ENCODE data around the gene BRD9.
"Not testable (repeated sequence)": the region's sequence is repeated elsewhere in the genome, so short reads cannot be mapped to it uniquely, and the experiment has no call there.

Gene BRD9

GRCh38 chr5:856531-857425 is 35.8 kb downstream of the BRD9 start:
- peak; percentile 21 for DNase-seq (ENCODE audit: low read depth)

GRCh38 chr5:855771-856530 is 36.6 kb downstream of the BRD9 start:
- peak; percentile 21 for DNase-seq (ENCODE audit: low read depth)

DNA sequence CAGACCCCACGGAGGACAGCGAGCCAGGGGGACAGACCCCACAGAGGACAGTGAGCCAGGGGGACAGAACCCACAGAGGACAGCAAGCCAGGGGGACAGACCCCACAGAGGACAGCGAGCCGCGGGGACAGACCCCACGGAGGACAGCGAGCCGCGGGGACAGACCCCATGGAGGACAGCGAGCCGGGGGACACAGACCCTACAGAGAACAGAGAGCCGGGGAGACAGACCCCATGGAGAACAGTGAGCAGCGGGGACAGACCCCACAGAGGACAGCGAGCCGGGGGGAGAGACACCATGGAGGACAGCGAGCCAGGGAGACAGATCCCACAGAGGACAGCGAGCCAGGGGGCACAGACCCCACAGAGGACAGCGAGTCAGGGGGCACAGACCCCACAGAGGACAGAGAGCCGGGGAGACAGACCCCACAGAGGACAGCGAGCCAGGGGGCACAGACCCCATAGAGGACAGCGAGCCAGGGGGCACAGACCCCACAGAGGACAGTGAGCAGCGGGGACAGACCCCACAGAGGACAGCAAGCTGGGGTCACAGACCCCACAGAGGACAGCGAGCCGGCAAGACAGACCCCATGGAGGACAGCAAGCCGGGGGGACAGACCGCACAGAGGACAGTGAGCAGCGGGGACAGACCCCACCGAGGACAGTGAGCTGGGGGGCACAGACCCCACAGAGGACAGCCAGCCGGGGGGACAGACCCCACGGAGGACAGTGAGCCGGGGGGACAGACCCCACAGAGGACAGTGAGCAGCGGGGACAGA is 37.4 kb downstream of the BRD9 start:
- DNase-seq (ENCODE audit: low read depth), result no peak

DNA sequence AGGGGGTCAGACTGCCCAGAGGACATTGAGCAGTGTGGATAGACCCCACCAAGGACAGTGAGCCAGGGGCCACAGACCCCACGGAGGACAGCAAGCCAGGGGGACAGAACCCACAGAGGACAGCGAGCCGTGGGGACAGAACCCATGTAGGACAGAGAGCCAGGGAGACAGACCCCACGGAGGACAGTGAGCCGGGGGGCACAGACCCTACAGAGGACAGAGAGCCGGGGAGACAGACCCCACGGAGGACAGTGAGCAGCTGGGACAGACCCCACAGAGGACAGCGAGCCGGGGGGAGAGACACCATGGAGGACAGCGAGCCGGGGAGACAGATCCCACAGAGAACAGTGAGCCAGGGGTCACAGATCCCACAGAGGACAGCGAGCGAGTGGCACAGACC is 38.4 kb downstream of the BRD9 start:
- no peak for DNase-seq (ENCODE audit: low read depth)

DNA sequence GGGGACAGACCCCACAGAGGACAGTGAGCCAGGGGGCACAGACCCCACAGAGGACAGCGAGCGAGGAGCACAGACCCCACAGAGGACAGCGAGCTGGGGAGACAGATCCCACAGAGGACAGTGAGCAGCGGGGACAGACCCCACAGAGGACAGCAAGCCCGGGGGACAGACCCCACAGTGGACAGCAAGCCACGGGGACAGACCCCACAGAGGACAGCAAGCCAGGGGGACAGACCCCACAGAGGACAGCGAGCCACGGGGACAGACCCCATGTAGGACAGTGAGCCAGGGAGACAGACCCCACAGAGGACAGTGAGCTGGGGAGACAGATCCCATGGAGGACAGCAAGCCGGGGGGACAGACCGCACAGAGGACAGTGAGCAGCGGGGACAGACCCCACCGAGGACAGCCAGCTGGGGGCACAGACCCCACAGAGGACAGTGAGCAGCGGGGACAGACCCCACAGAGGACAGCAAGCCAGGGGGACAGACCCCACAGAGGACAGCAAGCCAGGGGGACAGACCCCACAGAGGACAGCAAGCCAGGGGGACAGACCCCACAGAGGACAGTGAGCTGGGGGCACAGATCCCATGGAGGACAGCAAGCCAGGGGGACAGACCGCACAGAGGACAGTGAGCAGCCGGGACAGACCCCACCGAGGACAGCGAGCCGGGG is 39.0 kb downstream of the BRD9 start:
- DNase-seq (ENCODE audit: low read depth), result not testable (repeated sequence)

DNA sequence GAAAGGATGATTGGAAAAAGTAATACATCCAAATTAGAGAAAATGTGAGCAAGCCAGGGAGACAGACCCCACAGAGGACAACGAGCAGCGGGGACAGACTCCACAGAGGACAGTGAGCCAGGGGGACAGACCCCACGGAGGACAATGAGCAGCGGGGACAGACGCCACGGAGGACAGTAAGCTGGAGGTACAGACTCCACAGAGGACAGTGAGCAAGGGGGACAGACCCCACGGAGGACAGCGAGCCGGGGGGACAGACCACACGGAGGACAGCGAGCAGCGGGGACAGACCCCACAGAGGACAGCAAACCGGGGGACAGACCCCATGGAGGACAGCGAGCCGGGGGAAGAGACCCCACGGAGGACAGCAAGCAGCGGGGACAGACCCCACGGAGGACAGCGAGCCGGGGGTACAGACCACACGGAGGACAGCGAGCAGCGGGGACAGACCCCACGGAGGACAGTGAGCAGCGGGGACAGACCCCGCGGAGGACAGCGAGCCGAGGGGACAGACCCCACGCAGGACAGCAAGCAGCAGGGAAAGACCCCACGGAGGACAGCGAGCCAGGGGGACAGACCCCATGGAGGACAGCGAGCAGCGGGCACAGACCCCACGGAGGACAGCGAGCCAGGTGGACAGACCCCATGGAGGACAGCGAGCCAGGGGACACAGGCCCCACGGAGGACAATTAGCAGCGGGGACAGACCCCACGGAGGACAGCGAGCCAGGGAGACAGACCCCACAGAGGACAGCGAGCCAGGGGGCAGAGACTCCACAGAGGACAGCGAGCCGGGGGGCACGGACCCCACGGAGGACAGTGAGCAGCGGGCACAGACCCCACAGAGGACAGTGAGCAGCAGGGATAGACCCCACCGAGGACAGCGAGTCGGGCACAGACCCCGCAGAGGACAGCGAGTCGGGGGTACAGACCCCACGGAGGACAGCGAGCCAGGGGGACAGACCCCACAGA is 39.9 kb downstream of the BRD9 start:
- DNase-seq (ENCODE audit: low read depth), result no peak

- DNase-seq (ENCODE audit: low read depth), result no peak
These were observed 40.6 kb downstream of the BRD9 start for GRCh38 chr5:852018-852417.

DNA sequence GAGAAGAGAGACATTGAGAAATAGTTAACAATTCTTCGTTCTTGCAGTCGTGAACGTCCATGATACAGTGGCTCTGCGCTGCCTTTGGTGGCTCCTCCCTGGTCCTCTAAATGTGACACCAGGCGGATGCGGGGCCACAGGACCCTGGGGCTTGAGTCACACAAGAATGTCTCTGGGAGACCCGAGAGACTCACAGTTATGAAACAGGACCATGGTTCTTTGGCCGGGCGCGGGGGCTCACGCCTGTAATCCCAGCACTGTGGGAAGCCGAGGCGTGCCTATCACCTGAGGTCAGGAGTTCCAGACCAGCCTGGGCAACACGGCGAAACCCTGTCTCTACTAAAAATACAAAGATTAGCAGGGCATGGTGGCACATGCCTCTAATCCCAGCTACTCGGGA is 41.0 kb downstream of the BRD9 start:
- DNase-seq (ENCODE audit: low read depth), result no peak

- no peak for DNase-seq (ENCODE audit: low read depth)
These were observed 41.5 kb downstream of the BRD9 start for GRCh38 chr5:851076-851475.

- DNase-seq (ENCODE audit: low read depth), result no peak
These were observed 42.0 kb downstream of the BRD9 start, which contains the start of gene ZDHHC11 for GRCh38 chr5:850511-851006. Gene ZDHHC11 (minus strand): TSS chr5:850986. CDS start chr5:850602, 384 bp downstream.

- no peak for DNase-seq (ENCODE audit: low read depth)
These were observed 42.8 kb downstream of the BRD9 start for GRCh38 chr5:849651-850301.

DNA sequence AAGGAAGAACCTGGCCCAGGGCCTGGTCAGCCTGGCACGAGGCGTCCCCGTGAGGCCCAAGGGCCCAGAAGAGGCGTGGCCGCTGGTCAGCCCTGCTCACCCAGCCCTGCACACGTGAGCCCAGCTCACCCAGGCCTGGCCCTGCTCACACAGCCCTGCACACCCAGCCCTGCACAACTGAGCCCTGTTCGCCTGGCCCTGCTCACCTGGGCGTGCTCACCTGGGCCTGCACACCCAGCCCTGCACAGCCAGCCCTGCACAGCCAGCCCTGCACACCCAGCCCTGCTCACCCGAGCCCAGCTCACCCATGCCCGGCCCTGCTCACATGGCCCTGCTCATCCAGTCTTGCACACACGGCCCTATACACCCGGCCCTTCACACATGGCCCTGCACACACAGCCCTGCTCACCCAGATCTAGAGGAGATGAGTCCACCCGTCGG is 43.9 kb downstream of the BRD9 start:
- DNase-seq (ENCODE audit: low read depth), result no peak

DNA sequence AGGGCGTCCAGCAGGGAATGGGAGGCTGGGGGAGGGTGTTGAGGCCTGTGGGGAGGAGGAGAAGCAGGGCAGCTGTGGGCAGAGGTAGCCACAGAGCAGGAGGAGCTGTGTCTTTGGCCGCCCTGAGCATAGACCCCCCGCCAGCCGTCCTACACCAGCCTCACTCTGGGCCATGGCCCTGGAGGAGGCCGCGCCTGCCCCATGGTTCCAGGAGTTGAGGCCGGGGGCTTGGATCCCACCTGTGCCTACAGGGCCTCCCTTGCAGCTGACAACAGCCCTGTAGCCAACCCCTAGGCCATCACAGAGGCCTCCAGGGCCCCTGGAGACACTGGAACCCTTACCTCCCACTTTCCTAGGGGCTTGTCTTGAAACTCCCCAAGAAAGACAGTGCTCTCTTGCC is 44.9 kb downstream of the BRD9 start:
- DNase-seq (ENCODE audit: low read depth), result not testable (repeated sequence)

- not testable (repeated sequence) for DNase-seq (ENCODE audit: low read depth)
These were observed 45.4 kb downstream of the BRD9 start for GRCh38 chr5:847212-847611.

DNA sequence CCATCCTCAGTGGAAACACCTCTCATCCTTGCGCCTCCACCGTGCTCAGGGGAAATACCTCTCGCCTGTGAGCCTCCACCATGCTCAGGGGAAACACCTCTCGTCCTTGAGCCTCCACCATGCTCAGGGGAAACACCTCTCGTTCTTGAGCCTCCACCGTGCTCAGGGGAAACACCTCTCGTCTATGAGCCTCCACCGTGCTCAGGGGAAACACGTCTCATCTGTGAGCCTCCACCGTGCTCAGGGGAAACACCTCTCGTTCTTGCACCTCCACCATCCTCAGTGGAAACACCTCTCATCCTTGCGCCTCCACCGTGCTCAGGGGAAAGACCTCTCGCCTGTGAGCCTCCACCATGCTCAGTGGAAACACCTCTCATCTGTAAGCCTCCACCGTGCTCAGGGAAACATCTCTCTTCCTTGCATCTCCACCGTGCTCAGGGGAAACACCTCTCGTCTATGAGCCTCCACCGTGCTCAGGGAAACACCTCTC is 46.0 kb downstream of the BRD9 start:
- not testable (repeated sequence) for DNase-seq (ENCODE audit: low read depth)

GRCh38 chr5:845676-846601 is 46.7 kb downstream of the BRD9 start:
- not testable (repeated sequence) for DNase-seq (ENCODE audit: low read depth)

GRCh38 chr5:845031-845675 is 47.4 kb downstream of the BRD9 start:
- not testable (repeated sequence) for DNase-seq (ENCODE audit: low read depth)

- not testable (repeated sequence) for DNase-seq (ENCODE audit: low read depth)
These were observed 48.2 kb downstream of the BRD9 start for GRCh38 chr5:844426-844825.

All from amniotic epithelial cell (primary cell).